ENCODE measurements around the gene COG2. TPM values are rescaled to one million over a fixed set of nuclear protein-coding genes. Genes with fewer than 3 reads are reported as not detected.

Gene COG2
- total RNA-seq, 4 donors from 2014 or later: 21.9 to 34.4 (median 23.8) TPM

GRCh38 chr1:230629511-230629910 is 12.8 kb upstream of the COG2 start:
- Histone ChIP-seq H3K4me3 (no peak overlapping the region), H3K27ac (no peak overlapping the region), H3K36me3 (no peaks in the 10 kb centered on the region), H3K4me1 (no peaks in the 10 kb centered on the region), H3K9me3 (no peaks in the 10 kb centered on the region), H3K27me3 (no peaks in the 10 kb centered on the region)
- TF ChIP-seq POLR2AphosphoS5 (IDR thresholded peaks at IDR 0.05) (no peak), POLR2A (IDR thresholded peaks at IDR 0.05) (no peak), CTCF (IDR thresholded peaks at IDR 0.05) (no peak), EP300 (IDR thresholded peaks at IDR 0.05) (no peak)
- no peak for DNase-seq (ENCODE audit: low spot score in 2 of 2)

GRCh38 chr1:230631477-230631876 is 10.8 kb upstream of the COG2 start:
- DNase-seq (ENCODE audit: low spot score in 2 of 2): no peak
- no peak for TF ChIP-seq POLR2AphosphoS5 (IDR thresholded peaks at IDR 0.05)
- no peak for TF ChIP-seq CTCF (IDR thresholded peaks at IDR 0.05)
- no peak for TF ChIP-seq POLR2A (IDR thresholded peaks at IDR 0.05)
- no peak for TF ChIP-seq EP300 (IDR thresholded peaks at IDR 0.05)
- H3K9me3 ChIP-seq: no peaks in the 10 kb centered on the region
- no peaks in the 10 kb centered on the region for H3K4me1 ChIP-seq
- no peak overlapping the region for H3K27ac ChIP-seq
- H3K36me3 ChIP-seq: no peaks in the 10 kb centered on the region
- 85% methylated on average over 1 of the region's 1 CpG for WGBS
- no peak overlapping the region for H3K4me3 ChIP-seq
- H3K27me3 ChIP-seq: peaks cover 6% of the 10 kb centered on the region

GRCh38 chr1:230632273-230632873 is 9.9 kb upstream of the COG2 start:
- Histone ChIP-seq H3K4me3 (no peak overlapping the region), H3K4me1 (no peaks in the 10 kb centered on the region), H3K27me3 (peaks cover 15% of the 10 kb centered on the region), H3K36me3 (no peaks in the 10 kb centered on the region), H3K27ac (no peak overlapping the region), H3K9me3 (no peaks in the 10 kb centered on the region)
- DNase-seq (ENCODE audit: low spot score in 2 of 2): no peak
- TF ChIP-seq POLR2AphosphoS5 (IDR thresholded peaks at IDR 0.05) (no peak), POLR2A (IDR thresholded peaks at IDR 0.05) (no peak), CTCF (IDR thresholded peaks at IDR 0.05) (no peak)
- 62% methylated on average over 4 of the region's 4 CpGs for WGBS

- no peak for TF ChIP-seq EP300 (IDR thresholded peaks at IDR 0.05)
- no peak for TF ChIP-seq POLR2A (IDR thresholded peaks at IDR 0.05)
- no peak for TF ChIP-seq CTCF (IDR thresholded peaks at IDR 0.05)
- no peak for TF ChIP-seq POLR2AphosphoS5 (IDR thresholded peaks at IDR 0.05)
- Histone ChIP-seq H3K36me3 (no peaks in the 10 kb centered on the region), H3K4me1 (no peaks in the 10 kb centered on the region), H3K27ac (no peak overlapping the region), H3K27me3 (peaks cover 20% of the 10 kb centered on the region), H3K4me3 (no peak overlapping the region), H3K9me3 (no peaks in the 10 kb centered on the region)
- WGBS: 43% methylated on average over 2 of the region's 2 CpGs
- DNase-seq (ENCODE audit: low spot score in 2 of 2): no peak
Observed at GRCh38 chr1:230633469-230633868, 8.8 kb upstream of the COG2 start.

- no peak for DNase-seq (ENCODE audit: low spot score in 2 of 2)
- H3K4me3 ChIP-seq: no peak overlapping the region
- no peaks in the 10 kb centered on the region for H3K4me1 ChIP-seq
- no peaks in the 10 kb centered on the region for H3K9me3 ChIP-seq
- no peak for TF ChIP-seq POLR2A (IDR thresholded peaks at IDR 0.05)
- no peak for TF ChIP-seq CTCF (IDR thresholded peaks at IDR 0.05)
- TF ChIP-seq EP300 (IDR thresholded peaks at IDR 0.05): no peak
- TF ChIP-seq POLR2AphosphoS5 (IDR thresholded peaks at IDR 0.05): no peak
- H3K27ac ChIP-seq: no peak overlapping the region
- H3K36me3 ChIP-seq: no peaks in the 10 kb centered on the region
- H3K27me3 ChIP-seq: peaks cover 23% of the 10 kb centered on the region
- 62% methylated on average over 5 of the region's 5 CpGs for WGBS
Observed at GRCh38 chr1:230634384-230634783, 7.9 kb upstream of the COG2 start.
